Fibroblast of the conjunctiva (primary cell): ENCODE results near the gene CENPM.

Experiments
- DNase-seq: peaks from one replicate; pipeline ENCODE4 v3.0.0-alpha.2; 2010; ENCODE audit warnings: low read depth

CENPM gene

DNA sequence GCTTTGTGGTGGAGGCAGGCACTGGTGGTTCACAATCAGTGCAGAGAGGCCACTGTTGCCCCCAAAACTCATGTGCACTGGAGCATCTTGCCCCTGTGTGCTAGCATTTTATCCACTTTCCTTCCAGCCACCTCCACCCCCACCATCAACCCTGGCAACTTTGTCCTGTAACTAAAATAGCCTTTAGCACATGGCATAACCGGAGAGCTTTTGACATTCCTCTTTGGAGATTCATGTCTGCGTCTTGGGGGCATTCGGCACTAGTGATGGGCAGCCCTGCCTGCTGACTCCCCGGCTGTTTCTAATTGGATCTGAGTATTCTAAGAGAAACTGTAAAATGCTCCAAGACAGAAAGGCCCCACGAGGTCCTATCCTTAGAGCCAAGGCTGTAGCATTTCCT is 47.8 kb downstream of the CENPM start:
- no peak for DNase-seq

DNA sequence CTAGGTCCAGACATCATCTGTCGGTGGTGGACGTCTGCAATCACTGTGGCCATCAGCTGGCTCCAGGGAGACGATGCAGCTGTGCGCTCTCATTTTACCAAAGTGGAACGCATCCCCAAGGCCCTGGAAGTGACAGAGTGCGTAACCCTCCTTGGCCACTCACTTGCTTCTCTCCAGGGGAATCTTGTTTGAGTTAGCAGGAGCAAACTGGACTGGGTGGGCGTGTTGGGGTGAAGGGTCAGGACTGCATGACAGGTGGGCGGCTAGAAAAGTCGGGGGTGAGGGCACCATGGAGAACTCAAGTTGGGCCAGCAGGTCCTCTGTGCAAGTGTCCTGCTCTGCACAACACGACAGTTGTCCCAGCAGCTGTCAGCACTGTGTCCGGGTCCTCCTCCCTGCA is 48.3 kb downstream of the CENPM start:
- no peak for DNase-seq

DNA sequence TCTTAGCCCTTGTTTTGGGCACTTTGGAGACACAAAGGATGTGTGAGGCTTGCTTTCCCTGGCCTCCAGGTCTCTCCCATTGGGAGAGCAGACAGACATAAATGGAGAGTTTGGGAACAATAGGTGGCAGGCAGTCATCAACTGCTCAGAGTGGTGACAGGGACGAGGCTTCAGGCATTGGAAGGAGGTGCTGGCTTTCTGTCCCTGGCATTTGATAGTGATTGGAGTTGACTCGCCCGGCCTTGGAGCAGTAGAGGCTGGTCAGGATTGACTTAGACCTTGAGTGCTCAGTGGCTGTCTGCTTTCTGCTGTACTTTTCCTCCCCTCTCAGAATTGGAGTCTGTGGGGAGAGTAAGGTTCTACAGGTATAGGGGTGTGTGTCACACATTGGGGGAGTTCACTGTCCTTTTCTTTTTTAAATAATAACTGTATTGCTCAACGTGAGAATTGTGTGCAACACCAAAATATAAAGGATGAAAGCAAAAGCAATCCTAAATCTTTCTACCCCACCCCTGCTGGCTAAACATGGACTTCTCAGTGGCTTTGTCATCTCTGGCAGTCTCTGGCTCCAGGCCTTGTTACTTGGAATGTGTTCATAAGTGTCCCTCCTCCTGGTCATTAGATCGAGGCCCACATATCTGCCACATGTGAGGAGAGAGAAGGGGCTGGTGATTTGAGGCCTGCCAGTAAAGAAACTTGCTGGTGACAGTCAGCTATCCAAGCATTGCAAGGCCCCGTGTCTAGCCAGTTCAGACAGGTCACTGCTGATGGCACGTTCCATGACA is 53.2 kb downstream of the CENPM start:
- DNase-seq = no peak

DNA sequence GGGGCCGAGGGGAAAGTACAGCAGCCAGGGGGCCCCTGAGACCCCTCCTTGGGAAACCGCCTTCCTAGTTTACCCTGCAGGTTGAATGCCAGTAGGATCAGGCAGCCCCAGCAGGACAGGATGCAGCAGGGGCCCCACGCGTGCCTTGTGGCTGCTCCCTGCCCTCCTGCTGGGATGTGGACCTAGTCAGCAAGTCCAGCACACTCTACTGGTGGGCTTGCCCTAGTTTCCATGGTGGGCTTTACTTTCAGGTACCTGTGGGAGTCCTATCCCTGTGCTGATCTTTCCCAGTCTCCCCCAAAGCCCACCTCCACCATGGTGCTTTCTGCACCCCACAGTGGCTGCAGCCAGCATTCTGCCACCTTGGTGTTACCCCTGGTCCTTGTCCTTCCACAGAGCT is 54.2 kb downstream of the CENPM start:
- DNase-seq = no peak

DNA sequence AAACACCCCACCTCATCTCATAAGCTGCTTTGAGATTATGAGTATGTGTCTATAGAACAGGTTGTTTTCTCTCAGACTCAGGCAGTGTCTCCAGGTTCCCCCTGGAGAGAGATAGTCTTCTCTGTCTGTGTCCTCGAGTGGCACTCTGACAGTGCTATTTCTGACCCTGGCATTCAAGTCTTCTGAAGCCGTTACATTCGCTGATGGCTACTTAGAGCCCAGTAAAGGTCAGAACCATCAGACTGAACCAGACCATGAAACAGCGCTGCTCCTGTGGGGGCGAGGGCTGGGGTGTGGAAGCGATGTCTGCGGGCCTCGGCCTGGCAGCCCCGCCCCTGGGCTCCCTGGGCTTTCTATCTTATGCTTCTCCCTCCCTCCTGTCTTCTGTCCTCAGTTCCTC is 55.5 kb downstream of the CENPM start:
- no peak for DNase-seq
